ENCODE data around the gene SLF2.

SLF2 gene

GRCh38 chr10:100912605-100913469 is at the start of gene SLF2:
Gene SLF2, plus strand, starts transcription at chr10:100912963. Its CDS starts 148 bp downstream, at chr10:100913111.
- DNase-seq (ENCODE audit: low read depth in 3 of 3), result peak; percentile 88 to 93 (median 90)

DNA sequence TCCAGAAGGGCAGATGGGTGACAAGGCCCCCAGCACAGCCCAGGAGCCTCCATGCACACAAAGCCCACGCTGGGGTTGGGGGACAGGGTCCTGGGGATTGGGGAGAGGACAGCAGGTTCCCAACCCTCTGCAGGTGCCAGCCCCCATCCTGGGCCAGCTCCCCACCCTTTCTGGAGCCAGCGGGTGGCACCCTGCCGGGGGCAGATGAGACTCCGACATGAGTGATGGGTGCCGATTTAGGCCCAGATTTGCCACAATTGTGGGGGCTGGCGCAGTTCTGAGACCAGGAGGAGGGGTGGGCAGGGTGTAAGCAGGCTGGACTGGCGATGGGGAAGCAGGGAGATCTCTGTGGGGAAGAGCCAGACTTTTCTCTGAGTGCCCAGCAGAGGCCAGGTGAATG is 49.3 kb upstream of the SLF2 start:
- no peak for DNase-seq (ENCODE audit: low read depth in 3 of 3)

DNA sequence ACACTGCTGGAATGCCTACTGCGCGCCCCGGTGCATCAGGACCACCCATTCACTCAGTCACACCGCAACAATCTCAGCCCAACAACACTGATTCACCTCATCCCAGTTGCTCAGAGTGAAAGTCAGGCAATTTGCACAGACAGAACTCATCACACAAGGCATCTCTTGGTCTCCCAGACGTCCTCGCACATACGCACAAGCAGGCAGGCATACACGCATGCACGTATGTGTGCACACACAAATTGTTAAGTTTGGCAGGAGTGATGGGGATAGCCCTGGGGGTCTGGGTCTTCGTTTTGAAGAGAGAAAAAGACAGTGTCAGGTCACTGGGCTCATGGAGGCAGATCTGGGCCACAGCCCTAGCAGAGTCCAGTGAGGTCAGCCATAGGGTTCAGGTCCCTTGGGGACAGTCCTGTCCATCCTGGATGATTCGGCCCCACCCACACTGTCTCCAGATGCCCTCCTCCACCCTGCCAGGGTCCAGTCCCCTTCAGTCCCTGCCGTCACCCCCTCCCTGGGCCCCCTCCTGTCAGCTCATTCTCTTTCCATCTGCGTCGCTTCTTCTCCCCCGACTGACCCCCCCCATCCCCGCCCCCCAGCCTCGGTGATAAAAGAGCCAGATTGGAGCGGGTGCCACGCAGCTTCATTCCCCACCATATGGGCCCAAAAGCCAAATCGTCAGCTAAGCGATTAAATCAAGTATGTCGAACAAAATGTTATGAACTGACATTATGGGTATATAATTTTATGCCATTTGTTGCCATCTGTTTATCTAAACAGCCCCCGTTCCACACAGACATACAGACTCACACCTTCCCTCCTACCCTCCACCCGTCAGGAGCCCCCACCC is 48.5 kb upstream of the SLF2 start:
- no peak for DNase-seq (ENCODE audit: low read depth in 3 of 3)

DNA sequence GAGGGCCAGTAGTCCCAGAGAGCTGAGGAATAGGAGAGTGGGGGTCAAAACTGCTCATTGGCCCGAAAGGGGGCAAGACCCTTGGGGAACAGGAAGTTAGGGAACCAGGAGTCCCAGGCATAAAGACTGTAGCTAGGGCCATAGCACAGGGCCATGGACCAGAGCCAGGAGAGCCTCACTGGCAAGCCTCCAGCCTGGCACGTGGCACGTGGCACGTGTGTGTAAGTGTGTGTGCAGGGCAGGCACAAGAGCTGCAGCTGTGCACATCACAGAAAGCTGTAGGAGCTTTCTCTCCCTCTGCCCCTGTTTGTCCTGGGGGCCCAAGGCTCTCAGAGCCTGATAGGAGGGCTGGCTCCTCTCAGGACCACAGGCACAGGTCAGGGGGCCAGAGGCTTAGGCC is 47.8 kb upstream of the SLF2 start:
- no peak for DNase-seq (ENCODE audit: low read depth in 3 of 3)

DNA sequence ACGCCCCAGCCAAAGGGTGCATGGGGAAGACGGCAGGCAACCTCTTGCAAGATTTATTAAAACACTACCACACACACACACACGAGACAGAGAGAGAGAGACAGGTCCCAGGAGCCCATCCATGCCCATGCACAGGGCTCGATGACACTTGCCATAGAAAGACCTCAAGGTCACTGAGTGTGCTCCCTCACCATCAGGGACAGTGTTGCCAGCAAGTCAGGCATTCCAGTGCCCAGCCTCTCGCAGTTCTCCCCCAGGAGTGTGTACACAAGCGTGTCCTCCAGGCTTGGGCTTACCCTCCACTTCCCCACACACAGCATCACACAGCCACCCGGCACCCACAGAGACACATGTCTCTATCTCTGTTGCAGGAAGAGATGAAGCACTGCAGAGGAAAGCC is 46.8 kb upstream of the SLF2 start:
- DNase-seq (ENCODE audit: low read depth in 3 of 3), result no peak

DNA sequence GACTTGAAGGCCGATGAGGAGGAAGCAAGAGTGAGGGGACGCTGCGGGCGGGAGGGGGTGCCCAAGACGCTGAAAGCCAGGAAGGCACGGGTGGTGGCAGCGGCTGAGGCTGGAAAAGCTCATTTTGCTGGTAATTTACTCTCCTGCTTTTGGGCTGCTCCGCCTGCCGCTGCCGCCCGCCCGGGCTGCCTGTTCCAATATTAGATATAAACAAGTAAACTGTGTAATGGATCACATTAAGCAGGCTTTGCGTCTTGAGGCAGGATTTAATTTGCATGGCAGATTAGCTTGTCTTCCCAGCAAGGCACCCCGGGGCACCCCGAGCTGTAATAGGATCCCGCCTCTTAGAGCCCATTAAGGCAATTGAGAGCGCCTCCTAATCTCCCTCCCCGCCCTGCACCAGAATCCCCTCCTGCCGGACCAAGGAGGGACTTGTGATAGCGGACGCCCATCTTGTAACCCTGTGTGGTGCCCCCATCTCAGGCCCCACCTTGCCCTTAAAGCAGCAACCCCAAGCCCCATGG is 46.1 kb upstream of the SLF2 start:
- no peak for DNase-seq (ENCODE audit: low read depth in 3 of 3)

DNA sequence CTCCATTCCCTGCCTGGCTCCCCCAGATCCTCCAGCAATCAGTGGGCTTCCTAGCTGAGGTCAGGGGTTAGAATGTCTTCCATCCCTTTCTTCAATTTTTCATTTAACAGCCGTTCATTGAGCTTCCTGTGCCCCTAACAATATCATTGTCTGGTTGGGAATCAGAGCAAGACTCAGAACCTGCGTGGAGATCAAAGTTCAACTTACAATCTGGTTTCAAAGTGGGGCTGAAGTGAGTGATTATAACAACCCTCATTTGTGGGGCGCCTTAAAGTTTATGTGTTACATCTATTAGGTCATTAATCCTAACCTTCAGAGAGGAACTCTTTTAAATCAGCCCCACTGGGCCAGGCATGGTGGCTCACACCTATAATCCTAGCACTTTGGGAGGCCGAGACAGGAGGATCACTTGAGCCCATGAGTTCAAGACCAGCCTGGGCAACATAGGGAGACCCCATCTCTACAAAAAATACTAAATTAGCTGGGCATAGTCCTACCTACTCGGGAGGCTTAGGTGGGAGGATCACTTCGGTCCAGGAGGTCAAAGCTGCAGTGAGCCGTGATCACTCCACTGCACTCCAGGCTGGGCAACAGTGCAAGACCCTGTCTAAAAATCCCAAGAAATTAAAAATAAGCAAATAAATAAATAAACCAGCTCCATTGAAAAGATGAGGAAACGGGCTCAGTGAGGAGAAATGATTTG is 45.4 kb upstream of the SLF2 start:
- DNase-seq (ENCODE audit: low read depth in 3 of 3), result no peak

DNA sequence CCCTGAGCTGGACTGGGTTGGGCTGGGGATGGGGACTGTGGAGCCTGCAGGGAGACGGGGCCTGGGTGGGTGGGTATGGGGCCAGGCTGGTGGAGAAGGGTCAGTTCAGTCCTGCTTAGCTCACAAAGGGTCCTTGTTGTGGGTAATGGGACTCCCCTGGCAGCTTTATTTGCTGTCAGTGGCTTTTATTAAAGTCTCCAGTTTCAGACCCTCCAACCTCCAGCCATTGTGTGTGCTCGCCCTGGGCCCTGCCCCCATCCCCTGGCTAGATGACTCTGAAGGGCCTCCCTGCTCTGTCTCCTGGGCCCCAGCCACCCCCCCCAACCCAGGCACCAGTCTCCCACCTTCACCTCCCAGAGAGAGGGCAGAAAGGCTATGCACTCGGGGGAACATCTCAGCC is 44.4 kb upstream of the SLF2 start:
- no peak for DNase-seq (ENCODE audit: low read depth in 3 of 3)

GRCh38 chr10:100869399-100869798 is 43.4 kb upstream of the SLF2 start:
- no peak for DNase-seq (ENCODE audit: low read depth in 3 of 3)

- DNase-seq (ENCODE audit: low read depth in 3 of 3), result peak; percentile 35 to 70 (median 36)
These were observed 40.5 kb upstream of the SLF2 start for GRCh38 chr10:100872034-100872791.

DNA sequence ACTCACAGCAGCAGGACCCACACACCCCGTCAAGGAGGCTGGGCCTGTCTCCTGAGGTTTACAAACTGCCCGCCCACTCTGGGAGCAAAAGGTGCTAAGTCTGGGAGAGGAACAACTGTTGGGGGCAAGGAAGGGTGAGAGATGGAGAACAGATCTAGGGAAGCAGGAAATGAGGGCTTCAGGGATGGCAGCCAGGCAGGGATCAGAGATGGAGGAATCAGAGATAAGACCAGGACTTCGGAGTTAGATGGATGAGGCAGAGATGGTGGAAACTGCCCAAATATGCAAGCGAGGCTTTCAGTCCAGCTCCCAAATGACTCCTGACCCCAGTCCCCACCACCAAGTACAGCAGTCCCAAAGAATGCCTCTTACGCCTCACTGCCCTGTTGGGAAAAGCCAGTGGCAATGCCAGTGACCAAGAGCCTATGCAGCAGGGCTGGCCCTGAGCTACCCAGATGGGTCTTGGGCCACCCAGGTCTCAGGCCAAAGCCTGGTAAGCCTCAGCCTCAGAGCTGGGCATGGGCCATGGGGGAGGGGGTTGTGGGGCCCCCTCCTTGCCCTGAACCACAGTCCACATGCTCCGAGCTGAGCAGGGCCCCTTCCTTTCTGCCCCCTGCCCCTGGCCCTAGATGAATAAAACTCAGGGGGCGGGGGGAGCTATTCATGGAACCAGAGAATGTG is 39.5 kb upstream of the SLF2 start:
- no peak for DNase-seq (ENCODE audit: low read depth in 3 of 3)

DNA sequence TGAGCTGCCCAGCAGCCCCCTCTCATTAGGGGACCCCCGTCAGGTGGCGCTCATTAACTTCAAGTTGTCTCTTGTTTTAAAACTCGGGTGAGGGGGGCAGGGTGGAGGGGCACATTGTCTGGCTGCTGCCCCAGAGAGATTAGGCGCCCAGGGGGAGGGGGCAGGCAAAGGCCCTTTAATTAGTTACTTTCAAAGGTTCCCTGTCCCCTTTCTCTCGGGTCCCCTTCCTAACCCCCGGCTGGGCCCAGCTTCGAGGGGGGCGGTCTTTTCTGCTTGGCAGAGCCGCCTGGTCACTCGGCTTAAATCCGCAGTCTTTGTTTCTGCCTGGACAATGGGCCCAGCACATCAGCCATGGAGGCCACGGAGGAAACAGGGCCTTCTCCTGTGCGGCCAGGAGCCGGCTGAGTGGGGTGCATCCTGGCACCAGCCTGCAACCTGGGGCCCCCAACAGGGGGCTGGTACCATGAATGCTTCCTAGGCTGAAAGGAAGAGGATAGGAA is 38.9 kb upstream of the SLF2 start:
- DNase-seq (ENCODE audit: low read depth in 3 of 3), result no peak

- no peak for DNase-seq (ENCODE audit: low read depth in 3 of 3)
These were observed 37.9 kb upstream of the SLF2 start for GRCh38 chr10:100874702-100875483.

DNA sequence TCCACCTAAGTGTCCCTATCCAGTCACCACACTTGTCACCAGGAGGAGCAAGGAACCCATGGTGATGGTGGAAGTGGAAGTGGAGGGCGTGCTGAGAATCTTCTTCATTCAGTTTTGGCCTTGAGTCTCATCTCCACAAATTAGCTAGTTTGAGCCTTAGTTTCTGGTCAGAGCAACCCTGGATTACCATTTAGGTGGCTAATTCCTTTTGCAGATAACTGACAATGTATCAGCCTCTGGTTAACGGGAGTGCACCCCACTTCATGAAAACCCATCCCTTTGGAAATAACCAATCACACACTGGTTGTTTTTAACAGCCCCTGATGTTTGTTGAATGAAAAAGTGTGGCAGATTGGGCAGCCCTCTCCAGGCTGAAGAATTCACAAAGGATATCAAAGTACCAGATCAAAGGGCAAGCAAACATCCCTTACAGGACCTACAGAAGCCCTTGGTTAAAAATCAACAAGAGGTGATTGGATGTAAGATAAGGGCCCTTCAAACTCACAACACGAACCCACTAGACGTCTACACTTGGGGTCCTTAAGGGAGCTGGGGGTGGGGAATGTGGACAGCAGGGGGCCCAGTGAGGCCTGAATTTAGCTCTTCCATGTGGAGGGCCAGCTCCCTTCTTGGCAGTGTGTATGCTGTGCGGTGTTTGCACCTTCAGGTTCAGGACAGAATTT is 37.1 kb upstream of the SLF2 start:
- DNase-seq (ENCODE audit: low read depth in 3 of 3), result no peak

DNA sequence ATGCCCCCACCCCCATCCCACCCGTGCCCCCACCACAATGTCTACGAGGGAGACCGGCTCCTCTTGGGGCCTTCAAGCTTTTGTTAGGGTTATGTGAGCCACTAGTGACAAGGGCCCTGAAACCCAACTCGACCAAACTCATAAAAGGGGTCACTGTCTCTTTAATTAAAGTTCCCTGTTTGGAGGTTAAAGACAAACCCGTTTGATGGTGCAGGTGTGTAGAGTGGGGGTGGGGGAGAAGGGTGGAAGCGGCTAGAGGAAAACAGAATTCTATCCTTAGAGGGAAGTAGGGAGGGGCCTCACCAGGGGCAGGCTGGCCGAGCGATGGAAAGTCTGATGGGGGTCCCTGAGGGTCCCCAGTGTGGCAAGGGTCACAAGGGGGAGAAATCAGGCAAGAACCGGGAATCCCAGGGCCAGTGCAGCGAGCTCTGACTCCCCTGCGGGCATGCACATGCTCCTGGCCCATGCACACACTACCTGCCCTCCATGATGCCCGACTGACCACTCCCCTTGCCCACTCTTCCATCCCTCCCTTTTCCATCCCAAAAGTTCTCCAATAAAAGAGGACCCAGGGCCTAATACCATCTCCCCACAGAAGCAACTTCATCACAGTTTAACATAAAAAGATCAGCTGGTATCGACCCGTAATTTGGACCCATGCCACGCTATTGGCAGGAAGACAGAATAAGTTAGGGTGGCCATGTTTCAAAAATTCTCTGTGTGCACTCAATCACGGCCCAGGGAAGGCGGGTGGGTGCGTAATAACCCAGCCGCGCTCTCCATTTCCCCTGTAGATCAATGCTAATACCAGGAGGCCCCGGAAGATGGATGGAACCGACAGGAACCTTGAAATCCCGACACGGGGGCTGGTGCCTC is 35.9 kb upstream of the SLF2 start:
- no peak for DNase-seq (ENCODE audit: low read depth in 3 of 3)

DNA sequence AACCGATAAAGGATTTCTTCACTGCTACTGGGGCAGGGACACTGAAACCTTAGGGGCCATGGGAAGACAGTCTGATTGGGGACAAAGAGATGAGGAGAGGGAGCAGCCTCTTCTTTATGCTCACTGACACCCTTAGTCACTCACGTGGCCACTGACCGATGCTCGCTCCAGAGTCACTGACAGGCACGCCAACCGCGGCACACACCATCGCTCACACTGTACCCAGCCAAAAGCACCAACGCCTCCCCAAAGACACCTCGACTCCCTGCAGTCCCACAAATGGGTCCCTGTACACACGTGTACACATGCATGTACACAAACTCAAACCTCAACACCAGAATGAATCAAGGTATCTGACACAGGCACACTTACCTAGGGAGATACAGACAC is 35.3 kb upstream of the SLF2 start:
- no peak for DNase-seq (ENCODE audit: low read depth in 3 of 3)

GRCh38 chr10:100878291-100878910 is 34.4 kb upstream of the SLF2 start:
- peak in 2 of 3 experiments; percentile 6 to 39 for DNase-seq (ENCODE audit: low read depth in 3 of 3)

Measured in stimulated activated CD4-positive, alpha-beta T cell treated with anti-CD3 and anti-CD28 coated beads, TNF-alpha, amount 100 ng/mL, for 24 hours (primary cell).